ENCODE measurements around the gene JAK1. TPM values are rescaled to one million over a fixed set of nuclear protein-coding genes. Genes with fewer than 3 reads are reported as not detected.

Gene JAK1
- total and polyA plus RNA-seq, 2 experiments from 2014 or later, result 24.9 to 41.3 TPM

- Histone ChIP-seq H3K4me1 (ENCODE audit: low read depth) (peaks cover 3% of the 10 kb centered on the region), H3K4me3 (no peak overlapping the region), H3K9me3 (ENCODE audit: low read depth) (peaks cover 3% of the 10 kb centered on the region), H3K27ac (no peak overlapping the region), H3K36me3 (peaks cover 6% of the 10 kb centered on the region), H3K27me3 (no peaks in the 10 kb centered on the region)
- TF ChIP-seq, protein P1, sequence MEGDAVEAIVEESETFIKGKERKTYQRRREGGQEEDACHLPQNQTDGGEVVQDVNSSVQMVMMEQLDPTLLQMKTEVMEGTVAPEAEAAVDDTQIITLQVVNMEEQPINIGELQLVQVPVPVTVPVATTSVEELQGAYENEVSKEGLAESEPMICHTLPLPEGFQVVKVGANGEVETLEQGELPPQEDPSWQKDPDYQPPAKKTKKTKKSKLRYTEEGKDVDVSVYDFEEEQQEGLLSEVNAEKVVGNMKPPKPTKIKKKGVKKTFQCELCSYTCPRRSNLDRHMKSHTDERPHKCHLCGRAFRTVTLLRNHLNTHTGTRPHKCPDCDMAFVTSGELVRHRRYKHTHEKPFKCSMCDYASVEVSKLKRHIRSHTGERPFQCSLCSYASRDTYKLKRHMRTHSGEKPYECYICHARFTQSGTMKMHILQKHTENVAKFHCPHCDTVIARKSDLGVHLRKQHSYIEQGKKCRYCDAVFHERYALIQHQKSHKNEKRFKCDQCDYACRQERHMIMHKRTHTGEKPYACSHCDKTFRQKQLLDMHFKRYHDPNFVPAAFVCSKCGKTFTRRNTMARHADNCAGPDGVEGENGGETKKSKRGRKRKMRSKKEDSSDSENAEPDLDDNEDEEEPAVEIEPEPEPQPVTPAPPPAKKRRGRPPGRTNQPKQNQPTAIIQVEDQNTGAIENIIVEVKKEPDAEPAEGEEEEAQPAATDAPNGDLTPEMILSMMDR (IDR thresholded peaks at IDR 0.05; ENCODE audit: low read depth, low read length), result no peak
- DNase-seq (ENCODE audit: low read depth in 1 of 2, low spot score in 1 of 2), result no peak
These were observed 164.4 kb downstream of the JAK1 start for GRCh38 chr1:64801851-64802523.

DNA sequence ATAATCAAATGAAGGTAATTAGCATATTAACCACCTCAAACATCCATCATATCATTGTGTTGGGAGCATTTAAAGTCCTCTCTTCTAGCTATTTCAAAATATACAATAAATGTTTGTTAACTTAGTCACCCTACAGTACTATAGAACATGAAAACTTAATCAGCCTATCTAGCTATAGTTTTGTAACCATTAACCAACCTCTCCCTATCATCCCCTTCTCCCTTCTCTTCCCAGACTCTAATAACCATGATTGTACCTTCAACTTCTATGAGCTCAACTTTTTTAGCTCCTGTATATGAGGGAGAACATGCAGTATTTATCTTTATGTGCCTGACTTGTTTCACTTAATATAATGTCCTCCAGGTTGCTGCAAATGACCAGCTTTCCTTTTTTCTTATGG lies 167.5 kb downstream of the JAK1 start:
- Histone ChIP-seq H3K4me1 (ENCODE audit: low read depth) (no peaks in the 10 kb centered on the region), H3K9me3 (ENCODE audit: low read depth) (peaks cover 3% of the 10 kb centered on the region), H3K27ac (no peak overlapping the region), H3K27me3 (no peaks in the 10 kb centered on the region), H3K4me3 (no peak overlapping the region), H3K36me3 (no peaks in the 10 kb centered on the region)
- TF ChIP-seq, protein P1 (IDR thresholded peaks at IDR 0.05; ENCODE audit: low read depth, low read length), result no peak
- DNase-seq (ENCODE audit: low read depth in 1 of 2, low spot score in 1 of 2), result no peak

GRCh38 chr1:64790832-64791487 lies 175.4 kb downstream of the JAK1 start:
- H3K4me1 ChIP-seq (ENCODE audit: low read depth), result no peaks in the 10 kb centered on the region
- no peaks in the 10 kb centered on the region for H3K9me3 ChIP-seq (ENCODE audit: low read depth)
- no peak for DNase-seq (ENCODE audit: low read depth in 1 of 2, low spot score in 1 of 2)
- TF ChIP-seq, protein P1 (IDR thresholded peaks at IDR 0.05; ENCODE audit: low read depth, low read length), result no peak
- H3K36me3 ChIP-seq, result peaks cover 8% of the 10 kb centered on the region
- H3K27me3 ChIP-seq, result no peaks in the 10 kb centered on the region
- no peak overlapping the region for H3K27ac ChIP-seq
- H3K4me3 ChIP-seq, result no peak overlapping the region

Other genes starting within 250 kb of the JAK1 start
- 19.2 and 24.0 TPM in 2 replicates for gene RAVER2, start 221.5 kb downstream of the JAK1 start, total RNA-seq
- gene RAVER2, start 221.5 kb downstream of the JAK1 start, polyA plus RNA-seq, result 10.8 and 17.8 TPM in 2 replicates
- 93.1 and 144 TPM in 2 replicates for gene AK4, start 181.7 kb upstream of the JAK1 start, total RNA-seq
- gene AK4, start 181.7 kb upstream of the JAK1 start, polyA plus RNA-seq, result 114 and 133 TPM in 2 replicates